ENCODE results near the gene TMEM120B.

The TMEM120B gene

GRCh38 chr12:121793838-121794533 lies 81.4 kb downstream of the TMEM120B start:
- peak; percentile 96 for DNase-seq

- no peak for DNase-seq
Measured at GRCh38 chr12:121794534-121795033, 82.0 kb downstream of the TMEM120B start.

- peak; percentile 87 for DNase-seq
Measured at GRCh38 chr12:121795034-121795968, 82.7 kb downstream of the TMEM120B start.

GRCh38 chr12:121796855-121797751 lies 84.6 kb downstream of the TMEM120B start:
- DNase-seq, result no peak

DNA sequence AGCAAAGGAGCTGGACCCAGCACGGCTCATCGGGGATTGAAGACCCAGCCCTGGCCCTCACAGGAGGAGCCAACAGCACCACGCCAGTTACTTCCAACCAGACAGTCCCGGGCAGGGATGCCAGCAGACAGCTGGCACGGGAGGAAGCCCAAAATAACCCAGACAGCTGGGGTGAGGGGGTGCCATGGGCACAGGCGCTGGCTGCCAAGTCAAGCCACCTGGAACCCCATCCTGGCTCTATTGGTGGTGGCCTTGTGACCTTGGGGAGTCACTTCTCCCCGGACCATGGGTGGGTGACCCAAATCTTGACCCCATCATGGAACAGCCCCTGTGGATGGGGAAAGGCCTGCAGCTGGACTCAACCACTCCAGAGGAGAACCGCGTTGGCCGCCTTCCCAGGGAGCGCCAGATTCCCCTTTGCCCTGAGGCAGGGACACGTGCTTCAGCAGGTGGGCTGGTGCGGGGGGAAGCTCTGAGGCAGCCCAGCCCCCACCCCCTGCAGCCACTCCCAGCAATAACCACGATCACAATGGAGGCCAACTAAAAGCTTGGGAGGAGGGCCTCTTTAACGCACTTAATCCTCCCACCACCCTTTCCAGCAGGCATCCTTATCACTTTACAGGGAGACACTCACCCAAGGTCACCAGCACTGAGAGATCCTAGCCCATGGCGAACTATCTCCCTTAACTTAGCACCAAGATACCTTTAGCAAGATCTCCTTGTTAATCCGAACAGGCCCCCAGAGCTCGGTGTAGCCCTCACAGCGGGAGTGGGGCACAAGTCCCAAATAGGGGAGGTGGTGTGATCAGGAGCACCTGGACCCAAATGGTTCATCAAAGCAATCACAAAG lies 85.6 kb downstream of the TMEM120B start:
- DNase-seq, result no peak

GRCh38 chr12:121798787-121799155 lies 86.2 kb downstream of the TMEM120B start:
- no peak for DNase-seq

- DNase-seq, result no peak
Measured at GRCh38 chr12:121799156-121799841, 86.7 kb downstream of the TMEM120B start.

- DNase-seq, result peak; percentile 83
Measured at GRCh38 chr12:121799842-121800693, 87.5 kb downstream of the TMEM120B start.

GRCh38 chr12:121800694-121801594 lies 88.4 kb downstream of the TMEM120B start:
- peak; percentile 74 for DNase-seq

DNA sequence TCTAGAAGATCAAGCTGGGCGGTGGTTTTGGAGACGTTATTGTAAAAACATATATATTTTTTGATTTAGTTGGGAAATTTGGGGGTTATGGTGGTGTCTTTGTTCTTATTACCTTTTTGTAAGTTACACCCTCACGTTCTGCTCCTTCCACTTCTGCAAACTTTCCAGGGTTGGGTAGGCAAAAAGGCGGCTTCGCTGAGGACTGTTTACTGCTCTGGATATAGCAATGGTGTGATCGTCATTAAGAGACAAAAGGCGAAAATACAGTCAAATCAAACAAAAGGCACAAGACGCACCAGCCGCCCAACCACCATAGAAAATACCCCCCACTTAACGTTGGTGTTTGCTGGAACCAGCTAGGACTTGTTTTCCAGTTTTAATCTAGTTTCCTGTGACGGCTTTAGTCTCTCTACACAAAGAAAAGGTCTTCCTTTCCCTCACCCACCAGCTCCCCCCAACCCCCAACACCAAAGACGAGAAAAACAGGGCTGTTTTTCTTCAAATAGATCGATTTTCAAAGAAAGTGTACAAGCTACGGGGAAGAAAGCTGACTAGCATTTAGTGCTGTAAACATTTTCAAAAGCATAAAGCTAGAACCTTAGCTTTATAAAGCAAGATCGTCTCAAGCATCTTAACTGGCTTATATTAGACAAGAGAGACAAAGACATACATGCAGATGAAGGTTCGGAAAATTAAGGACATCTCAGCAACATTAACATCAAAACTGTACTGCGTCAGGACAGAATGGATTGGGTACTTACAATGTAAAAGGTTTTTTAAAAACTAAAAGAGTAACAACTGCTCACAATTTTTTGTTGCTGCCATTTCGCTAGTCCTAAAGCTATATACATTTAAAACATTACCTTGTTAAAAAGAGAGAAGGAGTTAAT lies 89.3 kb downstream of the TMEM120B start:
- DNase-seq, result peak; percentile 74

GRCh38 chr12:121802485-121802842 lies 89.9 kb downstream of the TMEM120B start:
- no peak for DNase-seq

DNA sequence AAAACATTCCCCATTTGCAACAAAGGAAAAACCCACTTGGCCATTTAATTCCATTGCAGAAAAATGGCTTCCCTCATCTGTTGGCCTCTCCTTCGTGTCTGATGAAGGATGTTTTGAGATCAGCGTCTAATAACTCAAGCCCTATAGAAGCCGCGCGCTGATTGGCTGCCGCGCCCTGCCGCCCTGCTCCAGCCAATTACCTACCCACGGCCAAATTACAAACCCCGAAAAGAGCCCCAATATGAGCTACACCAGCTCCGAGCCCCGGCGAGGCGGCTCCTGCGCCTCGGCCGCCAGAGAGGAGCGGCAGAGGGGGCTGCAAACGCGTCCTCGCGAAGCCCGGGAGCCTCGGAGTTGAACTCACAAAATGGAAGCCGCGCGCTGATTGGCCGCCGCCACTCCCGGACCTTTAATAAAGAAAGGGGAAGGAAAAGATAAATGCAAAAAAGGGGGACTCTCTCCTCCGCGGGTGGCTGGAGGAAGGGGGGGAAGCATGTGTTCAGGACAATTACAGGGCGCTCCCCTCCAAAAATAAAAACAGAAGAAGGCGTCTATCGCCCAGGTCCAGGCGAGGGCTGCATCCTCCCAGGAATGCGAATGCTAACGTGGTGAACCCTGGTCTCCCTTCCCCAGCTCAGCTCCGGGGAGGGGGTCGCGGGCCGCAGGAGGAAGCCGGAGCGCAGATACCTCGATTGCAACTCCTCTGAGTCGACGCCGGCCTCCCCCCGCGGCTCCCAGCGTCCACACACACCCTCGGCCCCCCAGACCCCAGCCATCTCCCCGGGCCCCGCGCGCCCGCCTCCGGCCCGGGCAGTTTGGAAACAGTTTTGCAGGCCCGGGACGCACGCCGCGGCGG lies 90.5 kb downstream of the TMEM120B start:
- peak; percentile 96 for DNase-seq

DNA sequence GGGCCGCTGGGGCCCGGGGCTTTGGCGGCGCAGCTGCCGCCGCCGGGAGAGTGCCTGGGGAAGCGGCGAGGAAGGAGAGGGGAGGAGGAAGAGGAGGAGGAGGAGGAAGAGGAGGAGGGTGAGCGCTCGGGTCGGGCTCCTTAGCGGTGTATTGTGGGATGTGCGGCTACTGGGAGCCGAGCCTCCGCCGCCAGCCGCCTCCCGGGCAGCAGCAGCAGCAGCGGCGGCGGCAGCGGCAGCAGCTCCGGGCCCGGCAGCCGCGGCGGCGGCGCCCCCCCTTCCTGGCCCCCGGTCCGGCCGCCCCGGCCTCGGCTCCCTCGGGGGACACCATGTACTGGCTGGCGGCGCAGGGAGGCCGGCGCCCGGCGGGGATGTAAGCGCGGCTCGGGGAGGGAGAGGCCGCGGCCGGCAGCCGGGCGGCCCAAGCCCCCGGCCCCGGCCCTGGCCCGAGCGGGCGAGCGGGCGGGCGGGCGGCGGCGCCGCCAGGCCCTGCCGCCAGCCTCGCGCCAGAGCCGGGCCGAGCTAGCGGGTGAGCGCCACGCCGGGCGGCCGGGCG lies 91.4 kb downstream of the TMEM120B start, which contains the start of gene SETD1B:
Gene SETD1B, plus strand, starts transcription at position 149 of the 556 bp plus-strand sequence. CDS start 729 bp downstream, outside the sequence.
- peak; percentile 83 for DNase-seq

DNA sequence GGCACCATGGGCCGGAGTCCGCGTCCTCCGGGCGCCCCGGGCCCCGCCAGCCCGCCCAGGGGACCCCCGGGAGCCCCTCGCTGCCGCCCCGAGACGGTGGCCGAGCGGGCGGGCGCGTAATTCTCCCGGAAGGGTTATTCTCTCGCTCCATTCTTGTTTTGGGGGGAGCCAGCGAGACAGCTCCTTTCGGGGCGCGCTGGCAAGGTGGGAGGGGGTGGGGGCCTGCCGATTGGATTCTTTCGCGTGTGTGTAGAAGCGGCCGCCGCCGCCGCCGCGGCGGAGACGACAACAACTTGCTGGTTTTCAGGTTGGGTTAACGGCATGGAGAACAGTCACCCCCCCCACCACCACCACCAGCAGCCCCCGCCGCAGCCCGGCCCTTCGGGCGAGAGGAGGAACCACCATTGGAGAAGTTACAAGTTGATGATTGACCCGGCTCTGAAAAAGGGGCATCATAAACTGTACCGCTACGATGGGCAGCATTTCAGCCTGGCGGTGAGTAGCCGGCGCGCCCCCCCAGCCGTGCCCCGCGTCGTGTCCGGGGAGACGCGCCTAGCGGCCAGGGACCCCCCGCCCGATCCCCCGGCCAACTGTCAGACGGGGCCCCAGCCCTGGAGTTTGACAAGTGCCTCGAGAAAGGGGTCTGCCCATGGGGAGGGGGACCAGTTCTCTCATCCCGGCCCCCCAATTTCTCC lies 92.0 kb downstream of the TMEM120B start:
- DNase-seq, result no peak

- DNase-seq, result no peak
Measured at GRCh38 chr12:121805171-121806008, 92.8 kb downstream of the TMEM120B start.
